ENCODE data around the gene SNCAIP.

SNCAIP gene

GRCh38 chr5:122436615-122437014 is 124.6 kb downstream of the SNCAIP start:
- no peak for FAIRE-seq
- DNase-seq (ENCODE audit: insufficient read length, low spot score), result no peak
- TF ChIP-seq SPI1 (IDR thresholded peaks at IDR 0.05; ENCODE audit: low read depth, low read length), result no peak
- no peak for TF ChIP-seq PAX5 (IDR thresholded peaks at IDR 0.05; ENCODE audit: insufficient read depth, low read length, severe bottlenecking)
- no peak for TF ChIP-seq POU2F2 (IDR thresholded peaks at IDR 0.05; ENCODE audit: low read depth, low read length)
- TF ChIP-seq TAF1 (IDR thresholded peaks at IDR 0.05; ENCODE audit: low read depth, low read length), result no peak
- no peak for TF ChIP-seq POLR2AphosphoS5 (IDR thresholded peaks at IDR 0.05; ENCODE audit: low read depth, low read length)
- TF ChIP-seq POLR2A (IDR thresholded peaks at IDR 0.05; ENCODE audit: low read depth, low read length), result no peak

GRCh38 chr5:122439645-122440044 is 127.6 kb downstream of the SNCAIP start:
- FAIRE-seq (no peak), DNase-seq (ENCODE audit: insufficient read length, low spot score) (no peak)
- TF ChIP-seq POLR2A (IDR thresholded peaks at IDR 0.05; ENCODE audit: low read depth, low read length) (no peak), SPI1 (IDR thresholded peaks at IDR 0.05; ENCODE audit: low read depth, low read length) (no peak), POLR2AphosphoS5 (IDR thresholded peaks at IDR 0.05; ENCODE audit: low read depth, low read length) (no peak)

DNA sequence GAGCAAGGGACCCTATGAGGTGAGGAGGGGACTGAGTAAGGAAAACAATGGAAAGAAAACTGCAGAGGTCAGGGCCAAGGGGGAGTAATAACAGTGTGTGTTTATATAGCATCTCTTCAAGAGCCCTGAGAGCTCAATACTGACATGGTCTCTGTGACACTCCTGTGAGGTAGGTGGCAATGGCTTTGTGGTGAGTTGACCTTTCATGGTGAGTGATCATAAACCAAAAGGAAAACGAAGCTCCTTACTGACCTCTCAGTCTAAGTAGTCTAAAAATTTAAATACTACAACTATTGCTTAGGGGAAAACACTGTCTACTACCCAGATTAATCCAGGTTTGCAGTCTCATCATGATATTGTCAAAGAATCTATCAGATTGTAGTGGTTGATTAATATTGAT is 130.9 kb downstream of the SNCAIP start:
- FAIRE-seq (no peak), DNase-seq (ENCODE audit: insufficient read length, low spot score) (no peak)
- TF ChIP-seq POLR2A (IDR thresholded peaks at IDR 0.05; ENCODE audit: low read depth, low read length), result no peak
- TF ChIP-seq TAF1 (IDR thresholded peaks at IDR 0.05; ENCODE audit: low read depth, low read length), result no peak
- no peak for TF ChIP-seq SPI1 (IDR thresholded peaks at IDR 0.05; ENCODE audit: low read depth, low read length)

DNA sequence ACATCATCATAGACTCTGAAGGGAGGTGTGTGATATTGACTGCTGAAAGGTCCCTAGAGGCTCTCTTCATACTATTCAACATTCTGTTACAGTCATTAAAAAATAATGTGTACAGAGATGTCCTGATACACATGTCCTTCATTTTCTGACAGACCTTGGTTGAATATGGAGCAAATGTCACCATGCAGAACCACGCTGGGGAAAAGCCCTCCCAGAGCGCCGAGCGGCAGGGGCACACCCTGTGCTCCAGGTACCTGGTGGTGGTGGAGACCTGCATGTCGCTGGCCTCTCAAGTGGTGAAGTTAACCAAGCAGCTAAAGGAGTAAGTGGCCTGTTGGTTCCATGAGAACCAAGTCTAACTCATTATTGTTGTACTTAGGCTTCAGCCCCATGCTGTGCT is 132.4 kb downstream of the SNCAIP start:
- DNase-seq (ENCODE audit: insufficient read length, low spot score), result no peak
- FAIRE-seq, result no peak
- TF ChIP-seq SPI1 (IDR thresholded peaks at IDR 0.05; ENCODE audit: low read depth, low read length), result no peak
- no peak for TF ChIP-seq TAF1 (IDR thresholded peaks at IDR 0.05; ENCODE audit: low read depth, low read length)
- TF ChIP-seq PAX5 (IDR thresholded peaks at IDR 0.05; ENCODE audit: insufficient read depth, low read length, severe bottlenecking), result no peak
- TF ChIP-seq POU2F2 (IDR thresholded peaks at IDR 0.05; ENCODE audit: low read depth, low read length), result no peak
- no peak for TF ChIP-seq POLR2AphosphoS5 (IDR thresholded peaks at IDR 0.05; ENCODE audit: low read depth, low read length)
- TF ChIP-seq POLR2A (IDR thresholded peaks at IDR 0.05; ENCODE audit: low read depth, low read length), result no peak

DNA sequence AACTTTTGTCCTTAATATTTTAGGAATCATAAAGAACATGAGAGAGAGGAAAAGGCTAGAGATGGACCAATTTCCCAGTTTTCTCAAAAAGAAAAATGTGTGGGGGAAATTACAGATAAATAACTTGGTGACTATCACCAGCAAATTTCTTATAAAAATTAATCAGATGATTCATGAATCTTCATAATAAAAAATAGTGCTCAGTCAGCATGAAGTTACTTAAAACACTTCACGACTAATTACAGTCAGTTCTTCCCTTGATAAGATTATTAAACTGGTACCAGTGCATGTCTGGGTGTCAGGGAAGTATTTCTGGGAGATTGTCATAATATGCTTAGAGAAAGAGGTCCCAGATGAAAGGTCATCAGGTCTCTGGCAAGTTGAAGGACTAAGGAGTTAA is 133.0 kb downstream of the SNCAIP start:
- no peak for TF ChIP-seq PAX5 (IDR thresholded peaks at IDR 0.05; ENCODE audit: insufficient read depth, low read length, severe bottlenecking)
- no peak for TF ChIP-seq POLR2AphosphoS5 (IDR thresholded peaks at IDR 0.05; ENCODE audit: low read depth, low read length)
- no peak for TF ChIP-seq SPI1 (IDR thresholded peaks at IDR 0.05; ENCODE audit: low read depth, low read length)
- TF ChIP-seq POLR2A (IDR thresholded peaks at IDR 0.05; ENCODE audit: low read depth, low read length), result no peak
- no peak for TF ChIP-seq POU2F2 (IDR thresholded peaks at IDR 0.05; ENCODE audit: low read depth, low read length)
- DNase-seq (ENCODE audit: insufficient read length, low spot score) (no peak), FAIRE-seq (no peak)

DNA sequence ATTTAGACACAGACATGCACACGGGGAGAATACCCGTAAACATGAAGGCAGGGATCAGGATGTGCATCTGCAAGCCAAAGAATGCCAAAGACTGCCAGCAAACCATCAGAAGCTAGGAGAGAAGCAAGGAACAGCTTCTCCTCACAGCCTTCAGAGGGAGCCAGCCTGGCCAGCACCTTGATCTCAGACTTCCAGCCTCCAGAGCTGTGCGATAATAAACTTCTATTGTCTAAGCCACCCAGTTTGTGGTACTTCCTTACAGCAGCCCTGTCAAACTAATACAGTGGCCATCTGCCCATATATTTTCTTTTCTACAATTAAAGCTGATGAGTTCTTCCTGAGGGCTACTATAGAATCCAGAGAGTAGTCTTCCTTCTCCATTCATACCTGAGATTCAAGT is 135.0 kb downstream of the SNCAIP start:
- no peak for DNase-seq (ENCODE audit: insufficient read length, low spot score)
- FAIRE-seq, result no peak
- no peak for TF ChIP-seq SPI1 (IDR thresholded peaks at IDR 0.05; ENCODE audit: low read depth, low read length)
- no peak for TF ChIP-seq POU2F2 (IDR thresholded peaks at IDR 0.05; ENCODE audit: low read depth, low read length)
- TF ChIP-seq TAF1 (IDR thresholded peaks at IDR 0.05; ENCODE audit: low read depth, low read length), result no peak

DNA sequence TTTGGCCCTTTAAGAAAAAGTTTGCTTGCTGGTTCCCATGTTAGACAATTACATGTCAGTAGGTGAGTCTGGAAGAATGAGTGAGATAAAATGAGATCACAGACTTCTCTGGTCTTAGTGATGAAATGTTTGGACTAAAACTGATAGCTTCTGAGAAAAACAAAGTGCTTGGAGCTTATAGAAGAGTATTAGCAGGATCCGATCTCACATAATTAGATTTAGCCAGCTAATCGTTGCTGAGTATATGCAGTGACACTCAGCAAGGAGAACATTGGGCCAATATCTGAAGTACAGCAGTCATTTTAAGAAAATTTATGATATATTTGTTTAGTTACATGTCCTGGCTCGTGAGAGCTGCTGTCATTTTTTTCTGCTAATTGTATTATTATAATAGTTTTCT is 135.8 kb downstream of the SNCAIP start:
- no peak for DNase-seq (ENCODE audit: insufficient read length, low spot score)
- no peak for FAIRE-seq
- no peak for TF ChIP-seq PAX5 (IDR thresholded peaks at IDR 0.05; ENCODE audit: insufficient read depth, low read length, severe bottlenecking)
- TF ChIP-seq POLR2AphosphoS5 (IDR thresholded peaks at IDR 0.05; ENCODE audit: low read depth, low read length), result no peak
- no peak for TF ChIP-seq TAF1 (IDR thresholded peaks at IDR 0.05; ENCODE audit: low read depth, low read length)
- no peak for TF ChIP-seq POU2F2 (IDR thresholded peaks at IDR 0.05; ENCODE audit: low read depth, low read length)
- TF ChIP-seq SPI1 (IDR thresholded peaks at IDR 0.05; ENCODE audit: low read depth, low read length), result no peak
- no peak for TF ChIP-seq POLR2A (IDR thresholded peaks at IDR 0.05; ENCODE audit: low read depth, low read length)

- TF ChIP-seq POU2F2 (IDR thresholded peaks at IDR 0.05; ENCODE audit: low read depth, low read length), result no peak
- TF ChIP-seq POLR2AphosphoS5 (IDR thresholded peaks at IDR 0.05; ENCODE audit: low read depth, low read length), result no peak
- no peak for TF ChIP-seq TAF1 (IDR thresholded peaks at IDR 0.05; ENCODE audit: low read depth, low read length)
- no peak for TF ChIP-seq PAX5 (IDR thresholded peaks at IDR 0.05; ENCODE audit: insufficient read depth, low read length, severe bottlenecking)
- TF ChIP-seq SPI1 (IDR thresholded peaks at IDR 0.05; ENCODE audit: low read depth, low read length), result no peak
- TF ChIP-seq POLR2A (IDR thresholded peaks at IDR 0.05; ENCODE audit: low read depth, low read length), result no peak
- FAIRE-seq (no peak), DNase-seq (ENCODE audit: insufficient read length, low spot score) (no peak)
Observed at GRCh38 chr5:122454541-122454940, 142.5 kb downstream of the SNCAIP start.

DNA sequence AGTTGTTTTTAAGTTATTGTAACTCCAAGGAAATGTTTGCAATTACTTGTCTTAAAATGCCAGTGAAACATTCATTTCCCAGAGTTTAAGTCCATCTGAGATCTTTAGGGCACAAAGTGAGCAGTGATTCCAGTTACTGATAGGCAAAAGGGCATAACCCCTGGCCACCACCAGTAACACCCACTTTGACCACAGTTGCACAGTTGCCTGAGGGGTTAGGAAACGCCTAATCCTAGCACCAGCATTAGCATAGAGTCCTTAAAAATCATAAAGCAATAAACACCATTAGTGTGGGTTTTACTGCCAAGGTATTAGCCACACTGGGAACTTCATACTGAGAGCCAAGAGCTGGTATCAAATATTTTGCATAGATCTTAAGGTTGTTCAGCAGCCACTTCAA is 143.9 kb downstream of the SNCAIP start:
- FAIRE-seq, result no peak
- no peak for DNase-seq (ENCODE audit: insufficient read length, low spot score)
- TF ChIP-seq SPI1 (IDR thresholded peaks at IDR 0.05; ENCODE audit: low read depth, low read length) (no peak), POLR2A (IDR thresholded peaks at IDR 0.05; ENCODE audit: low read depth, low read length) (no peak), TAF1 (IDR thresholded peaks at IDR 0.05; ENCODE audit: low read depth, low read length) (no peak), POU2F2 (IDR thresholded peaks at IDR 0.05; ENCODE audit: low read depth, low read length) (no peak), PAX5 (IDR thresholded peaks at IDR 0.05; ENCODE audit: insufficient read depth, low read length, severe bottlenecking) (no peak), POLR2AphosphoS5 (IDR thresholded peaks at IDR 0.05; ENCODE audit: low read depth, low read length) (no peak)

DNA sequence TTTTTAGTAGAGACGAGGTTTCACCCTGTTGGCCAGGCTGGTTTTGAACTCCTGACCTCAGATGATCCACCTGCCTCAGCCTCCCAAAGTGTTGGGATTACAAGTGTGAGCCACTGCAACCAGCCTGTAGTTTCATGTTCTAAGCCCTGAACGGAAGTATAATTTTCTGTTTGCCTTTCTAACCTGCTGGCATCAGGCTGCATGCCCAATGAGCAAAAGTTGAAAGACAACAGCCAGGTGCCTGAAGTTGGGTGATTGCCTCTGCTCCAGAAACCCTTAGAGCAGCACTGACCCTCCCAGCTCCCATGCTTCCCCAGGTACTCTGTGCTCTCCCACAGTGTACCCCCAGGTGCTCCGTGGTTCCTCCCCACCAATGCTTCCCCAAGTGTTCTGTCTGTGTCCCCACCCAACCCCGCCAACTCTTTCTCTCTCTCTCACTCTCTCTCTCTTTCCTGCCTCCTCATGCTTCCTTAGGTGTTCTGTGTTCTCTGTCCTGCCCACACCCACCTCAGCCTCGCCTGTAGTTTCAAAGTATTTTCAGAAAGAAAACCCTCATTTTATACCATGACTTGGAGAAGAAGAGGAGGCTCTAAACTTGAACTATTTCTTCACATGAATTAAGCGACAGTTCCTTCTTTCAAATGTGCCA is 145.3 kb downstream of the SNCAIP start:
- FAIRE-seq, result no peak
- TF ChIP-seq PAX5 (IDR thresholded peaks at IDR 0.05; ENCODE audit: insufficient read depth, low read length, severe bottlenecking), result no peak
- no peak for TF ChIP-seq TAF1 (IDR thresholded peaks at IDR 0.05; ENCODE audit: low read depth, low read length)
- TF ChIP-seq SPI1 (IDR thresholded peaks at IDR 0.05; ENCODE audit: low read depth, low read length), result no peak
- TF ChIP-seq POU2F2 (IDR thresholded peaks at IDR 0.05; ENCODE audit: low read depth, low read length), result no peak
- TF ChIP-seq POLR2A (IDR thresholded peaks at IDR 0.05; ENCODE audit: low read depth, low read length), result no peak
- no peak for TF ChIP-seq POLR2AphosphoS5 (IDR thresholded peaks at IDR 0.05; ENCODE audit: low read depth, low read length)

More for the DNA sequence above, 145.3 kb downstream of the SNCAIP start:
- no peak for DNase-seq (ENCODE audit: insufficient read length, low spot score)
